Measurements from ENCODE around the gene CD99L2.

GRCh38 chrX:150834695-150835094 is 63.8 kb downstream of the CD99L2 start:
- TF ChIP-seq CTCF (IDR thresholded peaks at IDR 0.05) (no peak), POLR2A (IDR thresholded peaks at IDR 0.05) (no peak)
